GM18867 (cell line): ENCODE results near the gene KIF4B.
"Not testable (repeated sequence)": the region's sequence is repeated elsewhere in the genome, so short reads cannot be mapped to it uniquely, and the experiment has no call there.

Source experiments
- ATAC-seq: cut with Tn5 transposase; IDR thresholded peaks from one replicate; pipeline ENCODE4 v1.9.1; 2021; ENCODE audit warnings: mild to moderate bottlenecking, moderate library complexity; ENCODE audit not compliant: unreplicated experiment

KIF4B gene

DNA sequence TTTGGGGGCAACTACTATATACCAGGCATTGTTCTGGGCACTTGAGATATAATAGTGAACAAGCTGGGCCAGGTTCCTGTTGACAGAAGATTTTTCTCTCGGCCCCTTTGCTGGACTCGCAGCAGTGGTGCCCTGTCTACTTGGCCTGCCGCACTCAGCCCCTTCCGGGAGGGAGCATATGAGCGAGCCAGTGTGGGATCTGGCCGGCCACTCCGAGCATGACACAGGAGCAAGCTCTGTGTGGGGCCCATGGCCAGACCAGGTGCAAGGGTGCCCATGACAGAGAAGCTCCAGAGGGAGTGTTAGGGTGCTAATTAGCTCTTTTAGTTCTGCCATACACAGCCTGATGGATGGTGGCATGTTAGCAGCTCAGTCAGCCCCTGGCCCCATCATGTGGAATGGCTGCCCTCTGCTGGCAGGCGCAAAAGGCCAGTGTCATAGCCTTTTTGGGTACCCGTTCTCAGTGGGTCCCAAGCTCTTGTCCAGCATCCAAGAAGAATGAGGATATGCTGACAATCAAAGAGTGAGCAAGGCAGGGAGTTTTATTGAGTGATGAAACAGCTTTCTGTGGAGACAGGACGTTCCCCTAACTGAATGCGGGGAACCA lies 9.3 kb upstream of the KIF4B start:
- no peak for ATAC-seq

DNA sequence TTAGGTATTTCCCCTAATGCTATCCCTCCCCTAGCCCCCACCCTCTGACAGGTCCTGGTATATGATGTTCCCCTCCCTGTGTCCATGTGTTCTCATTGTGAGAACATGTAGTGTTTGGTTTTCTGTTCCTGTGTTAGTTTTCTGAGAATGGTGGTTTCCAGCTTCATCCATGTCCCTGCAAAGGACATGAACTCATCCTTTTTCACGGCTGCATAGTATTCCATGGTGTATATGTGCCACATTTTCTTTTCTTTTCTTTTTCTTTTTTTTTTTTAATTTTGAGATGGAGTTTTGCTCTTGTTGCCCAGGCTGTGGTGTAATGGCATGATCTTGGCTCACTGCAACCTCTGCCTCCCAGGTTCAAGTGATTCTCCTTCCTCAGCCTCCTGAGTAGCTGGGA lies 7.3 kb upstream of the KIF4B start:
- ATAC-seq: not testable (repeated sequence)

DNA sequence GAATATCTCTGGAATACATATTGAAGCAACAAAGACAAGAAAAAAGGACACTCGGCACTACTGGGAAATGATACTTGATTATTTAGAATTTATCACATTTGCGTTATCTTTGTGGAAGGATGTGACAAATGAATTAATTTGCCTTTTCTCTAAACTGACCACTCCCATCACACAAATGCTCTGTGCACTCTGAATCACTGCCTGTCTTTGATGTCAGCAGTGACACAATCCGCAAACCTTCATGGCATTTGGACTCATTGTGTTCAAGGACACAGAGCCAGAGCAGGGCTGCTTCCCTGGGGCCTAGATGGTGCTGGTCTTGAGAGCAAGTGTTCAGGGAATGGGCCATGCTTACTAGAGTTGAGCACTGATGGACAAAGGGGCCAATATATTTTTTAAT lies 4.9 kb upstream of the KIF4B start:
- ATAC-seq: no peak

DNA sequence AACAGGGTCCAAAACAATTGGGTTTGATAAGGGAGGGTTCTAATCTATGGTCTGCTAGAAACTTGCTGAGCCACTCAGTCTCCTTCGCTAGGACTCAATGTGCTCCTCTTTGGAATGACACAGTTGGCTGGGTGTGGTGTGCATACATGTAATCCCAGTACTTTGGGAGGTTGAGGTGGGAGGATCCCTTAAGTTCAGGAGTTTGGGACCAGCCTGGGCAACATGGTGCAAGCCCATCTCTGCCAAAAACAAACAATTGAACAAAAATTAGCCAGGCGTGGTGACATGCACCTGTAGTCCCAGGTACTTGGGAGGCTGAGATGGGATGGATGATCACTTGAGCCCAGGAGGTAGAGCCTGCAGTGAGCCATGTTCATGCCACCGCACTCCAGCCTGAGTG lies 2.7 kb upstream of the KIF4B start:
- ATAC-seq: no peak

DNA sequence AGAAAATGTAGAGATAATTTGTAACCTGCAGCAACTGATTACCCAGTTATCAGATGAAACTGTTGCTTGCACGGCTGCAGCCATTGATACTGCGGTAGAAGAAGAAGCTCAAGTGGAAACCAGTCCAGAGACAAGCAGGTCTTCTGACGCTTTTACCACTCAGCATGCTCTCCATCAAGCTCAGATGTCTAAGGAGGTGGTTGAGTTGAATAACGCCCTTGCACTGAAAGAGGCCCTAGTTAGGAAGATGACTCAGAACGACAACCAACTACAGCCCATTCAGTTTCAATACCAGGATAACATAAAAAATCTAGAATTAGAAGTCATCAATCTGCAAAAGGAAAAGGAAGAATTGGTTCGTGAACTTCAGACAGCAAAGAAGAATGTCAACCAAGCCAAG lies 1.7 kb downstream of the KIF4B start:
- ATAC-seq: peak; percentile 38

DNA sequence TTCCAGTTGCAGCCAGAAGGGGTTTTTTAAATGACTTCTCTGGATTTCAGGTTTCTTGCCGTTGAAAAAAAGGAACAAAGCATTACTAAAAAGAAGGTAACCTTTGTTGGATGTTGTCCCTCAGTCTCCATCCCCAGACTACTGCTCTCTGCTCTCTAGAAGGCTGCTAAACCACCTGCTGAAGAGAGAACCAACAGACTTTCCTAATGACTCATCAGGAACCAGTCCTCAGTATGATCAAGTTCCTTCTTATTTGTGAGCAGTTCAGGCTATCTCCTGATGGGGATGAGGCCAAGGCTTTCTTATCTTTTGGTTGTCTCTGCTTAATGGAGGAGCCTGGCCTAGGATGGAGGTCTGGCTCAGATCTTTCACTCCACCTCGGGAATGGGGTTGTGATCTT lies 4.1 kb downstream of the KIF4B start:
- ATAC-seq: peak; percentile 95

DNA sequence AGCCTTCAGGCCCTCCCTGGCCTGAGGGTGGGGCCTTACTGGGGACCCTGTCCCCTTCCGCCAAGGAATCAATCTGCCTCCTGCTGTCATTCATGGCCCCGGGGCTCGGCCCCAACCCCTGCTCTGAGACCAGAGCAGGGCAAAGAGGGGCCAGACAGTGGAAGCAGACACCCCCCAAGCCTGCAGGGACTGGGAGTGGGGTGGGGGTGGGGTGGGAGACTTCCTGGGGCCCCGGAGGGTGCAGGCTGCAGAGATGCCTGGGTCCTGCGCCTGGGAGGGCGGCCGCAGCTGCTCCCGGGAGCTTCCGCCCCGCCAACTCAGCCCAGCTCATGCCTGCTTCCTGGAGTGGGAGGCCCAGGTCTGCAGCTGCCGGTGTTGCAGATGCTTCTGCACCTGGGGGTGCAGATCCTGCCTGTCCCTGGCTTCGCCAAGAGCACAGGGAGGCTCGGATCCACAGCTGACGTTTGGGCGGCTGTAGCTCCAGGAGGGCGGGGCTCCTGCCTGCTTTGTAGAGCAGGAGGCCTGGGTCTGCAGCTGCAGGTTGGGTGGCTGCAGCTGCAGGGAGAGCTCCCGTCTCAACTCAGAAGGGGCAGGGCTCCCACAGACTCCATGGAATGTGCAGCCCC lies 6.2 kb downstream of the KIF4B start:
- no peak for ATAC-seq

DNA sequence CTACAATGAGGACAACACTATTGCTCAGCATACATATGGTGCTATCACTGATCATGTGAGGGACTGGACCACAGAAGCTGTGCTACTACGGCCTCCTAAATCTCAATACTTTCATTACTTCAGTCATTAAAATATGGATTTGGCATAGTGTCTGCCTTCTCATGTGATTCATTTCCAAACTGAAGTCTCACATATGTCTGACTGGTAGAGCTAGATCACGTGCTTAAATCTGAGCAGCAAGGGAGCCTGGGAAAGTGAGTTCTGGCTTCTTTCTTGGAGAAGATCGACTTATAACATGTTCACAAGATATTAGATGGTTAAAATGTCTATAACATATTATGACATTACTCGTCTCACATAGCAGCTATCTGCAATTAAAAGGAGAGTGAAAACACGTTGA lies 8.3 kb downstream of the KIF4B start:
- ATAC-seq: no peak

DNA sequence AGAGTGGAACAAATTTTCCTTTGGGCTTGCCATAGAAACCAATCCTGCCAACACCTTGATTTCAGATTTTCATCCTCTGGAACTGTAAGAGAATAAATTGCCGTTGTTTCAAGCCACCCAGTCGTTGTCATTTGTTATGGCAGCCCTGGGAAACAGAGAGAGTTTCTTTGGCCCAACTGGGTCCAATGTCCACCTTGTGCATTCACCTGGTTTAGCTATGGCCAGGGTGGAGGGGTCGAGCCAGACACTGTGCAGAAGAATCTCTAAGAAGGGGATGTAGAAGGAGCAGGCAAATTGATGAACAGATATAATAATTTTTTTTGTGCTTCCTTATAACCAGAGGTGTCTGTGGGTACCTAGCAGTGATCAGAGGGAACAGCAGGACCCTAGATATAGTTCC lies 9.8 kb downstream of the KIF4B start:
- no peak for ATAC-seq

DNA sequence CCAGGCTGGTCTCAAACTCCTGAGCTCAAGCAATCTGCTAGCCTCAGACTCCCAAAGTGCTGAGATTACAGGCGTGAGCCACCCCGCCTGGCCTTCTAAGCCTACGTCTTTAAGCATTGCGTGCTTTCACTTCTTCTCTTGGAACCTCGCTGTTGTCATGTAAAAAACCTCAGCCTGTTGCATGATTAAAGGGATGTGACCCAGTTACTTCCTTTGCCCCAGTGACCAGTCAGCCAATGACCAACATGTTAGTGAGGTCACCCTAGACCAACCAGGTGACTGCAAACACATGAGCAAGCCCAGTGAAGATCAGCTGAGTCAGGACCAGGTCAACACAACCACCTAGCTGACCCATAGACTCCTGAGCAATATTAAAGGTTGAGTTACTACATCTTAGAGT lies 10.5 kb downstream of the KIF4B start:
- ATAC-seq: no peak

DNA sequence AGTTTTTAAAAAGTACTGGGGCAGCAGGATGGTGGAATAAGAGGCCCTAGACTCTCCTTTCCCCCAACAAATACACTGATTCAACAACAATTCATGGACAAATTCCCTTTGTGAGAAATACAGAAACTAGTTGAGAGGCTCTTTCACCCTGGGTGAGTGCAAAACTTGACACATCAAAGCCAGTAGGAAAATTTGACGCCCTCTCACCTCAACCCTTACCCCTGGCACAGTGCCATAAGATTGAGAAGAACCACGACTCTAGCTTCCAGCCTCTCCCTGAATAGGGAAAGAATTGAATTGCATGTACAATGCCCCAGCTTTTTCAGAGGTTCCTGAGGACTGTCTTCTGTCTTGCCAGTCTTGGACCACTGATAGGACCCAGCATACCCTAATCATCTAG lies 12.3 kb downstream of the KIF4B start:
- ATAC-seq: no peak

DNA sequence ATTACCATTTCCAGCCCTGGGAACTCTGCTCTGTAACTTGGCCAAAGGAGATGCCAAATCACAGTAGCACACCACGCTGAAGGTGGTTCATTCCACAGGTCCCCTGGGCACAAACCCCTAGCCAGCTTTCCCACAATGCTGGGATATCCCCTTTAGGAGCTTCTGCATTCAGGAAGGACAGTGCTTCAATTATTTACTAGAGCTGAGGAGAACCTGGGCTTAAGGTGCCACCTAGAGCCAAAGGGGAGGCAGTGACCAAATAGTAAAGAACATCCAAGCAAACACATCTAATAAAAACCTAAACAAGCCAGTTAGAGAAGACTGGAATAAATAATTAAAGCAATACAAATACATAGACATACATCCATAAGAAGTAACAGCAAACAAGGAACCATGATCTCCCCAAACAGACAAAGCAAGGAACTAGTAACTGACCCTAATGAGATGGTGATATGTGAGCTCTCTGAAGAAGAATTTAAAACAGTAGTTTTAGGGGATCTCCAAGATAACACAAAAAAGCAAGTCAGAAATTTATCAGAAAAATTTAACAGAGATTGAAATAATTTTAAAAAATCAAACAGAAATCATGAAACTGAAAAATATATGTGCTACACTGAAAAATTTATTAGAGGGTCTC lies 14.6 kb downstream of the KIF4B start:
- peak; percentile 53 for ATAC-seq

DNA sequence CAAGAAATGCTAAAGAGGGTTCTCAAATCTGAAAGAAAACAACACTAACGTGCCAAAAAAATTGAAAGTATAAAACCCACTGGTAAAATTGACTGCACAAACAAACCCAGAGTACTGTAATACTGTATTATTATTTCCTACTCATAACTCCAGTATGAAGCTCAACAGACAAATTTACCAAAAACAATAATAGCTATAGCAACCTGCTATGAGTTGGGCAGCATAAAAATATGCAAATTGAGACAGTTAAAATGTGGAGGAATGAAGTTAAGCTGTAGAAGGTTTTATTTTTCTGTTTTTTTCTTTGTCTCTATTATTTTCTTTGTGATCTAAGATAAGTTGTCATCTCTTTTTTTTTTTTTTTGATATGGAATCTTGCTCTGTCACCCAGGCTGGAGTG lies 15.7 kb downstream of the KIF4B start:
- ATAC-seq: no peak

DNA sequence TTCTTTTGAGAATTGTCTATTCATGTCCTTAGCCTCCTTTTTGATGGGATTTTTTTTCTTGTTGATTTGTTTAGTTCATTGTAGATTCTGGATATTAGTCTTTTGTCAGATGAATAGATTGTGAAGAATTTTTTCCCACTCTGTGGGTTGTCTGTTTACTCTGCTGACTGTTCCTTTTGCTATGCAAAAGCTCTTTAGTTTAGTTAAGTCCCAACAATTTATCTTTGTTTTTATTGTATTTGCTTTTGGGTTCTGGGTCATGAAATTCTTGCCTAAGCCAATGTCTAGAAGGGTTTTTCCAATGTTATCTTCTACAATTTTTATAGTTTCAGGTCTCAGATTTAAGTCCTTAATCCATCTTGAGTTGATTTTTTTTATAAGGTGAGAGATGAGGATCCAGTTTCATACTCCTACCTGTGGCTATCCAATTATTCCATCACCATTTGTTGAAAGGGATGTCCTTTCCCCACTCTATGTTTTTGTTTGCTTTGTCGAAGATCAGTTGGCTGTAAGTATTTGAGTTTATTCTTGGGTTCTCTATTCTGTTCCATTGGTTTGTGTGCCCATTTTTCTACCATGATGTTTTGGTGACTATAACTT lies 20.7 kb downstream of the KIF4B start:
- ATAC-seq: not testable (repeated sequence)

DNA sequence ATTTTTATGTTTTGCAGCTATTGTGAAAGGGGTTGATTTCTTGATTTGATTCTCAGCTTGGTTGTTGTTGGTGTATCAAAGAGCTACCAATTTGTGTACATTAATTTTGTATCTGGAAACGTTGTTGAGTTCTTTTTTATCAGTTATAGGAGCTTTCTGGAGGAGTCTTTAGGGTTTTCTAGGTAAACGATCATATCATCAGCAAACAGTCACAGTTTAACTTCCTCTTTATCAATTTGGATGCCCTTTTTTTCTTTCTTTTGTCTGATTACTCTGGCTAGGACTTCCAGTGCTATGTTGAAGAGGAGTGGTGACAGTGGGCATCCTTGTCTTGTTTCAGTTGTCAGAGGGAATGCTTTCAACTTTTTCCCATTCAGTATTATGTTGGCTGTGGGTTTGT lies 21.5 kb downstream of the KIF4B start:
- ATAC-seq: not testable (repeated sequence)

DNA sequence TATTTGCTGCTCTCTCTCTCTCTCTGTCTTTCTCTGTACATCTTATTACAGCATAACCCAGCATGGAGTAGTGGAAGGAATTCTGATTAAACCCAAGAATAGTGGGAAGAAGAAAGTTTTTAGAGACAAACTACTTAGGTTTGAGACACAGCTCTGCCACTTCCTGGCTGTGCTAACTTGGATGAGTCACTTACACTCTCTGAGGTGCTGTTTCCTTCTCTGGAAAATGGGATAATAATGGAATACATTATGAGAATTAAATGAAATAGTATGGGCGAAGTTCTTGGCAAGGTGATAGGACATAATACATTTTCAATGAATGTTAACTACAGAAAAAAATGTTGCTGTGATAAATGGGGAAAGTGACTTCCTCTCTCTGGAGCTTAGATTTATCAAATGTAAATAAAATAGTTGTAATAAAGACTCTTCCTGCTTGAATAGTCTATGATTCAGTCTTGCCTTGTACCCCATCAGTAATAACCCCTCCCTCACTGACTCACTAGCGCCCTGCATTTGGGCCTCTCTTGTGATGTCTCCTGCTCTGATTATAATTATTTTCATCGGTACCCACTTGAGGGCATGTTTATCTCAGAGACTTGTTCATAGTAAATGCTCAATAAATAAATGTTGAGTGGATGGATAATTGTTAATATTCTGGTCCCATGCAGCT lies 27.6 kb downstream of the KIF4B start:
- no peak for ATAC-seq

DNA sequence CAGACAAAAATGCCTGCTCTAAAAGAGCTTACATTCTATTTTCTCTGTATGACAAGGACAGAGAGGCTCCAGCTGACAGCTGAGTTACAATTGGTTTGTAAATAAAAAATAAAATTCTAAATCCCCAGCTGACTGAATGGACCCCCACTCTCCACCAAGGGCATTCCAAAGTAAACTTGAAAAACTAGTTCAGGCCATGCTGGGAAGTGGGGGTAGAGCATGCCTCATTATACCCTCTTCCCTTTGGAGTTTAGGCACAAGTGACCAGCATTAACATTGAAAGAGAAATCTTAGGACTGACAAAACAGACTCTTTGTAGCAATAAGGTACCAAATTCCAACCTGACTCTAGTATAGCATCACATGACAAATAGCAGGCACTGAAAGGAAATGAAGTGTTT lies 31.0 kb downstream of the KIF4B start:
- no peak for ATAC-seq

DNA sequence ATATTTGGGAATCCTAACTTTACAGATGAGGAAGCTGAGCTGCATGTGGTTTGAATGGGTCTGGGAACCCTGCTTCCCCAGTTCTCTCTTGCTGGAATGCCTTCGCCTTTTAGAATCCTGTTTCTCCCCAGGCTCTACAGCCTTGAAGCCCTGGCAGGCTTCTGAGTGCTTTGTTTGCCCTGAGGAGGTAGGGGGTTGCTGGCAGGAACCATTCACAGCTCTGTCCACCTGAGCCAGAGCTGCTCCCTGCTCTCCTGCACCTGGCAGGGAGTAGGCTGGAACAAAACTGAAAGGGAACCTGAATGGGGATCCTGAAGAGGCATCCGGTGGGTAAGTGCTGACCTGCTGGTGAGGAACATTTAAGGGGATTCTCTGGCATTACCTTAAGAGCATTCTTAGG lies 33.0 kb downstream of the KIF4B start:
- ATAC-seq: no peak

DNA sequence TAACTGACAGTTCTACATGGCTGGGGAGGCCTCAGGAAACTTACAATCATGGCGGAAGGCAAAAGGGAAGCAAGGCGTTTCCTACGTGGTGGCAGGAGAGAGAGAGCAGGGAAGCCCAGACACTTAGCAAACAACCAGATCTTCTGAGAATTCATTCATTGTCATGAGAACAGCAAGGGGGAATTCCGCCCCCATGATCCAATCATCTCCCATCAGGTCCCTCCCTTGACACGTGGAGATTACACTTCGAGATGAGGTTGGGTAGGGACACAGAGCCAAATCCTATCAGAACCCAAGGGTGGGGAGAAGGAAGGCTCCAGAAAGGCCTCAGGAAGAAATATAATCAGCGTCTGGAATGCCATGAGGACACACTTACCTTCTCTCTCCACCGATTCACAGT lies 34.3 kb downstream of the KIF4B start:
- ATAC-seq: no peak

DNA sequence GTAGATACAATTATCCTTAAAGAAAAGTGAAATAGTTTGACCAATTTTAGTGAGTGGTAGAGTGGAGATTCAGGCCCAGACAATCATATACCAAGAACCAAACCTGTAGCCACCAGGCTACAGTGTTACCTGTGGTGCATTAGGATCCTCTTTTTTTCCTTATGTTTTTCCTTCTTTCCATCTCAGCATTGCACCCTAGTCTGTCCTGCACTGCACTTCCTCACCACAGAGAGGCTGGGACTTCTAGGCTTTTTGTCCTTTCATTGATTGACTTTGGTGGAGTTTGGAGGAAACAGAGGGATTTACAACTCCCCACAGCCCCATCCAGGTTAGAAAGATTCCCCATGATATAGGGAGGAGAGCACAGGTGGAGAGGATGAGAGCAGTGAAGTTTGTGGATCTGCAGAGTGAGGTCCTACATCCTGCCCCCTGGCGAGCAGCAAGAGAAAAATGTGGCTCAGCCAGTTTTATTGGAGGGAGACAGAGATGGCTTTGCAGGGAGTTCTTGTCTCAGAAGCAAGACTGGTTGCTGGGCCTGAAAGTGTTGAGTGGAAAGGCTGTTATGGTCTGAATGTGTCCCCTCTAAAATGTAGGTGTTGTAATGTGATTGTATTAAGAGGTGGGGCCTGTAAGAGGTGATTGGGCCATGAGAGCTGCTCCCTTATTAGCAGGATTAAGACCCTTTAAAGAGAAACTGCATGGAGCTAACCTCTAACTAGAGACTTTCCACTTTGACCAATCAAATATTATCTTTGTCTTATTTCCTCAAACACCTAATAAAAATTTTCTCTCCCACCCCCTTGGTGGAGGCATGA lies 36.2 kb downstream of the KIF4B start:
- ATAC-seq: peak; percentile 37
